Endothelial cell of umbilical vein (primary cell): Measurements from ENCODE around the gene PAX3.

ENCODE experiments used
- FOS ChIP-seq: IDR thresholded peaks from 2 replicates; pipeline ENCODE4 v1.6.1; 2011; ENCODE audit warnings: mild to moderate bottlenecking, low read length, moderate library complexity, borderline replicate concordance; ENCODE audit not compliant: insufficient read depth
- GATA2 ChIP-seq: IDR thresholded peaks from 2 replicates; pipeline ENCODE4 v1.7.0; 2011; ENCODE audit warnings: low read depth, mild to moderate bottlenecking, moderate library complexity, mixed read lengths, low read length; ENCODE audit not compliant: insufficient read length, insufficient read depth
- POLR2AphosphoS5 ChIP-seq: IDR thresholded peaks from 2 replicates; pipeline ENCODE4 v1.6.1; 2012; ENCODE audit warnings: low read depth, mild to moderate bottlenecking, control low read depth, low read length, moderate library complexity; ENCODE audit not compliant: insufficient read depth
- TF ChIP-seq, protein P1 (sequence below), 2 donors: IDR thresholded peaks; 1 replicate in 1 of 2; 2 replicates in 1 of 2; pipeline ENCODE4 v1.5.1; 2011; ENCODE audit warnings: low read length in 2 of 2, mild to moderate bottlenecking in 2 of 2, moderate library complexity in 2 of 2, control low read depth in 1 of 2, inconsistent platforms in 1 of 2, low read depth in 1 of 2; ENCODE audit not compliant: insufficient read depth in 1 of 2; ENCODE audit errors: extremely low read depth in 1 of 2
- TF ChIP-seq, protein P2 (sequence below): IDR thresholded peaks from 2 replicates; pipeline ENCODE4 v1.6.1; 2011; ENCODE audit not compliant: insufficient read depth, insufficient read length

DNA sequence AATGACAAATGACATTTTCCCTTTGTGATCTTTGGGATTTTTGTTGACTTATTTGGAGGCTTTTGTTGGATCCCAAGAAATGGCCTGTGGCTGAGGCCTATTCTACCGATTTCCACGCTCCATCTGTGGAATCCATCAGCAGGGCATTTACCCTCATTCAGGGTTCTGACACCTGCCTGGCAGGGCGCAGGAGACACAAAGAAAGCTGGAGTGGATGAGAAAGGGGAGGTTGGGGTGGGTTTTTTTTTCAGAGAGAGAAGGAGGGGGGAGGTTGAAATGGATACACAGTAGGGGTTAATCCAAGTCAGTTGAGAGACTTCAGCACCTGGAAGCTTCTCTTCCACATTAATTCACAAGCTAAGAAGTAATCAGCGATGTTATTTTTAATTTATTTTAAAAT lies 59.7 kb downstream of the PAX3 start:
- TF ChIP-seq POLR2AphosphoS5 (no peak), GATA2 (no peak), FOS (no peak)
- TF ChIP-seq, protein P1, sequence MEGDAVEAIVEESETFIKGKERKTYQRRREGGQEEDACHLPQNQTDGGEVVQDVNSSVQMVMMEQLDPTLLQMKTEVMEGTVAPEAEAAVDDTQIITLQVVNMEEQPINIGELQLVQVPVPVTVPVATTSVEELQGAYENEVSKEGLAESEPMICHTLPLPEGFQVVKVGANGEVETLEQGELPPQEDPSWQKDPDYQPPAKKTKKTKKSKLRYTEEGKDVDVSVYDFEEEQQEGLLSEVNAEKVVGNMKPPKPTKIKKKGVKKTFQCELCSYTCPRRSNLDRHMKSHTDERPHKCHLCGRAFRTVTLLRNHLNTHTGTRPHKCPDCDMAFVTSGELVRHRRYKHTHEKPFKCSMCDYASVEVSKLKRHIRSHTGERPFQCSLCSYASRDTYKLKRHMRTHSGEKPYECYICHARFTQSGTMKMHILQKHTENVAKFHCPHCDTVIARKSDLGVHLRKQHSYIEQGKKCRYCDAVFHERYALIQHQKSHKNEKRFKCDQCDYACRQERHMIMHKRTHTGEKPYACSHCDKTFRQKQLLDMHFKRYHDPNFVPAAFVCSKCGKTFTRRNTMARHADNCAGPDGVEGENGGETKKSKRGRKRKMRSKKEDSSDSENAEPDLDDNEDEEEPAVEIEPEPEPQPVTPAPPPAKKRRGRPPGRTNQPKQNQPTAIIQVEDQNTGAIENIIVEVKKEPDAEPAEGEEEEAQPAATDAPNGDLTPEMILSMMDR (IDR thresholded peaks at IDR 0.05; ENCODE audit: extremely low read depth in 1 of 2, insufficient read depth in 1 of 2, low read depth in 1 of 2, low read length in 2 of 2) = no peak
- TF ChIP-seq, protein P2, sequence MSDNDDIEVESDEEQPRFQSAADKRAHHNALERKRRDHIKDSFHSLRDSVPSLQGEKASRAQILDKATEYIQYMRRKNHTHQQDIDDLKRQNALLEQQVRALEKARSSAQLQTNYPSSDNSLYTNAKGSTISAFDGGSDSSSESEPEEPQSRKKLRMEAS = no peak
